Left renal cortex interstitium (tissue), 4 donors: ENCODE data around the gene N4BP2L2. TPM values are rescaled to one million over a fixed set of nuclear protein-coding genes. Genes with fewer than 3 reads are reported as not detected.

Experiments
- DNase-seq, 4 donors: peaks; one replicate each; pipeline ENCODE4 v3.0.0-alpha.2; 2013; ENCODE audit warnings: low read depth in 4 of 4, low spot score in 2 of 4, missing footprints in 1 of 4
- polyA plus RNA-seq, 4 donors: library from polyadenylated mRNA; unstranded; fragments of 120-200 nt; gene quantifications; one replicate each; pipeline ENCODE4 v1.2.1, GENCODE V29; 2013; ENCODE audit not compliant: insufficient read length in 4 of 4

The N4BP2L2 gene
- polyA plus RNA-seq, 4 donors = 130 to 255 (median 193) TPM

DNA sequence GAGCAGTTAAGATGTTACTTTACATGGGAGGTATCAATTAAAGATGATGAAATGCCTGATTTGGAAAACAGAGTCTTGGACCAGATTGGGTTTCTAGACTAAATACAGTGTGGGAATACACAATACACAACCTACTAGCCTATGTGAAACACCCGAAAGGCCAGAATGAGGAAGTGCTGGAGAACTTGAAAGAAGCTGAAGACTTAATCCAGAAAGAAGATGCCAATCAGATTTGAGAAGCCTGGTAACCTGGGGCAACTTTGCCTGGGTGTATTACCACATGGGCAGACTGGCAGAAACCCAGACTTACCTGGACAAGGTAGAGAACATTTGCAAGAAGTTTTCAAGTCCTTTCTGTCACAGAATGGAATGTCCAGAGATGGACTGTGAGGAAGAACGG lies 153.9 kb downstream of the N4BP2L2 start:
- DNase-seq = no peak

DNA sequence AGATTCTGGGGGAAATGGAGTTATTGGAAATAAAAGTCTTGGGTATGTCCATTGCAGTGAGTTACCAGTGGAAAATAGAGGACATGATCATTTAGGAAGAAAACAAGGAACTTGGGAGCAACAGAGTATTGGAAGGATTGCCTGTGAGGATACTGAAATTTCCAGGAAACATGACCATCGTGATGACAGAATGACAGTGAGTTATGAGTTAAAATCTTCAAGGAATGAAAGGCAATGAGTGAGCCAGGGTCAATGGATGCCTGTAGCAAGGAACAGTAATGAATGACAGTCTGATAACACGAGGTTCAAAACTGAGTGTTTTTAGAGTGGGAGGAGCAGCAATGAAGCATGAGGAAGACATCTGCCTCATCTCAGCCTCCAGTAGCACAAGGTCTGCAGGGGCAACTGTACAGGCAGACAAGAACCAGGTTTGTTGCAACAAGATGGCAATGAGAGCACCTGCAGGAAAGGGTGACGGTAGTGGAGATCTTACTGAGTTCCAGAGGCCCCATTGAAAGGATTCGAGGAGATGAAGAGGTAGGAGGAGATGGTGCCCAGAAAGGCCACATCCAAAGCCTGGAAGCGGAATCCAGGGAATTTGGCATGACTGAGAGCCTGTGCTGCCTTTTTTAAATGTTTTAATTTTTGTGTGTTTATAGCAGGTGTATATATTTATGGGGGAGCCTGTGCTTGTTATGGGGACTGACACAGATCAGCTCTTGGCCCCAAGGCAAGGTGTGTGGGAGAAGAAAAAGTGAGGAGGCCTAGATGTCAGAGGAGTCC lies 154.6 kb downstream of the N4BP2L2 start:
- no peak for DNase-seq

Other genes with a start within 250 kb of the N4BP2L2 start
- under 1 TPM in 1 of 4 donors, not detected in 3; 0.08 TPM for gene ZAR1L, start 223.4 kb downstream of the N4BP2L2 start, polyA plus RNA-seq
- gene BRCA2, start 223.3 kb downstream of the N4BP2L2 start, polyA plus RNA-seq = 10 to 100 TPM in 1 of 4 donors, 1 to 10 TPM in 3; 6.7 to 10.4 (median 7.5) TPM
- 10 to 100 TPM; 15.1 to 31.7 (median 22.6) TPM for gene N4BP2L1, start 110.7 kb downstream of the N4BP2L2 start, polyA plus RNA-seq
- 10 to 100 TPM; 64.3 to 75.1 (median 70.6) TPM for gene PDS5B, start 47.7 kb upstream of the N4BP2L2 start, polyA plus RNA-seq